Measurements from ENCODE around the gene HS6ST1. TPM values are rescaled to one million over a fixed set of nuclear protein-coding genes. Genes with fewer than 3 reads are reported as not detected.

The HS6ST1 gene
- total and polyA plus RNA-seq, 4 donors: 37.0 to 110 (median 84.7) TPM

DNA sequence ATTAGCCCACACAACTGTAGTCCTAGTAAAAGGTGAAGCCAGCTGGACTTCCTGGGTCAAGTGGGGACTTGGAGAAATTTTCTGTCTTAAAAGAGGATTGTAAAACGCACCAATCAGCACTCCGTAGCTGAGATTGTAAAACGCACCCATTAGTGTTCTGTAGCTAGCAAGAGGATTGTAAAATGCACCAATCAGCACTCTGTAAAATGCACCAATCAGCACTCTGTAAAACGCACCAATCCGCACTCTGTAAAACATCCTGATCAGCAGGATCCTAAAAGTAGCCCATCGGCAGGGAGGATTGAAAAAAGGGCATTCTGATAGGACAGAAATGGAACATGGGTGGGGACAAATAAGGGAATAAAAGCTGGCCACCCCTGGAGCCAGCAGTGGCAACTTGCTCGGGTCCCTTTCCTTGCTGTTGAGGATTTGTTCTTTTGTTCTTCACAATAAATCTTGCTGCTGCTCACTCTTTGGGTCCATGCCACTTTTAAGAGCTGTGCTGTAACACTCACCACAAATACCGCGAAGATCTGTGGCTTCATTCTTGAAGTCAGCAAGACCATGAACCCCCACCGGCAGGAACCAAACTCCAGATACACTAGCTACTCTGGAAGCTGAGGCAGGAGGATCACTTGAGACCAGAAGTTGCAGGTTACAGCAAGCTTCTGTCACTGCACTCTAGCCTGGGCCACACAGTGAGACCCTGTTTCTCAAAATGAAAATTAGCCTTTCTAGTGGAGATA, 102.6 kb downstream of the HS6ST1 start:
- no peak overlapping the region for H3K4me3 ChIP-seq (ENCODE audit: low read depth, low read length)
- no peak overlapping the region for H3K27ac ChIP-seq (ENCODE audit: low read depth, low read length)
- no peaks in the 10 kb centered on the region for H3K27me3 ChIP-seq (ENCODE audit: control insufficient read depth, insufficient read depth, low read length)
- DNase-seq (ENCODE audit: low read depth in 4 of 6, low spot score in 6 of 6): no peak
- no peaks in the 10 kb centered on the region for H3K9me3 ChIP-seq (ENCODE audit: control insufficient read depth, insufficient read depth, low read length)
- WGBS (ENCODE audit: insufficient coverage): 75% methylated on average over 5 of the region's 10 CpGs
- peaks cover 5% of the 10 kb centered on the region for H3K4me1 ChIP-seq (ENCODE audit: control insufficient read depth, insufficient read depth, low read length)
- no peaks in the 10 kb centered on the region for H3K36me3 ChIP-seq (ENCODE audit: control insufficient read depth, insufficient read depth, low read length)

Small RNAs within 50 kb of the gene (small RNA-seq; reads per million reads assigned to genes)
- not detected for gene RF00019 (ENCODE audit: low replicate concordance)

Other genes starting within 250 kb of the HS6ST1 start
- 10 to 100 TPM; 39.3 to 50.3 TPM for gene UGGT1, start 227.7 kb downstream of the HS6ST1 start, total RNA-seq
- 10 to 100 TPM; 28.3 to 33.7 TPM for gene UGGT1, start 227.7 kb downstream of the HS6ST1 start, polyA plus RNA-seq (ENCODE audit: insufficient read length in 2 of 2)